Dendritic cell treated with granulocyte-macrophage colony-stimulating factor and Interleukin-4, amounts not matched to agents 40 ng/mL and 50 ng/mL, for 4 days (primary cell): Measurements from ENCODE around the gene CBLN4.

Experiments used
- H3K27ac Mint-ChIP-seq: one replicate; pipeline ENCODE4 v1.8.0; 2022; ENCODE audit warnings: mild to moderate bottlenecking, mixed read lengths
- H3K27me3 Mint-ChIP-seq: one replicate; pipeline ENCODE4 v1.8.0; 2022; ENCODE audit warnings: mild to moderate bottlenecking, mixed read lengths
- H3K36me3 Mint-ChIP-seq: one replicate; pipeline ENCODE4 v1.8.0; 2022; ENCODE audit warnings: low read depth, mixed read lengths
- H3K4me1 Mint-ChIP-seq: one replicate; pipeline ENCODE4 v1.8.0; 2022; ENCODE audit warnings: low read depth, mixed read lengths
- H3K4me3 Mint-ChIP-seq: one replicate; pipeline ENCODE4 v1.8.0; 2022; ENCODE audit warnings: mild to moderate bottlenecking, moderate library complexity, mixed read lengths
- H3K9me3 Mint-ChIP-seq: one replicate; pipeline ENCODE4 v1.8.0; 2022; ENCODE audit warnings: mixed read lengths
- intact Hi-C: fragments of 100-400 bp; cut with micrococcal nuclease; formaldehyde crosslinking; loops from one replicate; pipeline ENCODE4 v1.15.0; 2022

Gene CBLN4

DNA sequence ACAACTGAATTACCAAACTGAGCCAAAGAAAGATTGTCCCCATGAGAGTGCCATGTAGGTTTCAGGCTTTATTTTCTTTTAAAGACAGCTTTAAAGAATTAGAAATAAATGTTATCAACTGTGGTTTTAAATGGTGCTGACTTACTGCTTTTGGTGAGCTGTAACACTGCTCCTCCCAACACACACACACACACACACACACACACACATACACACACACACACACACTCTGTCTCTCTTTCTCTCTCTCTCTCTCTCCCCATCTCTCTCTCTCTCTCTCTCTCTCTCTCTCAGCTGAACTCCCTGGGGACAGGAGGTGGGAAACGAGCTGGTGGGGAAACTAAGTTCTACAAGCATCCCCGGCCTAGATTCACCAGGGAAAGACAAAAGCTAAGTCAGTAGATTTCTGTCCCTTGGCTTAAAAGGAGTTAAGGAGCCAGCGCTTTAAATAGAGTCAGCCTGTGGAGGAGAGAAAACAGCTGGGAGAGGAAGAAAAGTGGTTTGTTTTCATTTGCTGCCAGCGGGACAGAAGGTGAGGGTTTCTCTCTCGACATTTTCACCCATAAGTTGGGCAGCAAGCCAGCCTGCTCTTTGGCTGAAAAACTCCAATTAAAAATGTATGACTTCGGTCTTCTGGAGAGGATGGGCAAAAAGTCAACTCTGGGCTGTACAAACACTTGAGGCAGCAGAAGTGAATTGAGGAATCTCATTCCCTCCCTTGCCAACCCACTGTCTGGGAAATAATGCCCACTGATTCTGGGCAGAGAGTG, 27.4 kb downstream of the CBLN4 start:
- intact Hi-C loops, result no loop called here
- Mint-ChIP-seq H3K4me1 (no peaks in the 10 kb centered on the region), H3K27ac (no peak overlapping the region), H3K27me3 (no peaks in the 10 kb centered on the region), H3K9me3 (peaks cover 11% of the 10 kb centered on the region), H3K4me3 (no peak overlapping the region), H3K36me3 (no peaks in the 10 kb centered on the region)

DNA sequence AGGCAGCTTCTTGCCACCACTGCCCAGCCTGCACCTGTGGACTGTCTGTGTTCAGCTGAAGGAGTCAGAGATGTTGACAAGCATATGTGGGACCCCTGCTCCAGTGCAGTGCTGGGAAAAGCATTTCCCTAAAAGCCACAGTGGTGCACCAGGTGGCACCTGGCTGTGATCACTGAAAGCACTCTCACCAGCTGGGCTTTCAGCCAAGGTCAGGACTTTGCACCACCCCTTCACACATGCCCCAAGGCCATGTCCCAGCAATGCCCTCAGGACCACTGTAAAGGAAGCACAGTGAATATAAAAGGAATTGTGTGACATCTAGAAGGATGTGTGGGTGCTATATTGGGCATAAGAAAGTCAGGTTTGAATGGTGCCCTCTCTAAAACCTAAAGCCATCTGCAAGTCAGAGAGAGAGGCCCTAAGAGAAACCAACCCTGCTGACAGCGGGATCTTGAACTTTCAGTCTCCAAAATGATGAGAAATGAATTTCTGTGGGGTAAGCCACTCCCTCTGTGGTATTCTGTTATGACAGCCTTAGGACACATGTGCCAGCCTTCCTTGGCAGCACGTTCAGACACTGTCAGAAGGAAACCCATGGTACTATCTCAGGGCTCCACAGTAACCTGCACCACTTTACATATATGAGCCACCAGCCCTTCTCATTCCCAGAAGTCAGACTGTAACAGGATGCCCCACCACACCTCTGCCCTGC, 30.7 kb downstream of the CBLN4 start:
- Mint-ChIP-seq H3K27ac (no peak overlapping the region), H3K4me1 (no peaks in the 10 kb centered on the region)
- intact Hi-C loops, result no loop called here

DNA sequence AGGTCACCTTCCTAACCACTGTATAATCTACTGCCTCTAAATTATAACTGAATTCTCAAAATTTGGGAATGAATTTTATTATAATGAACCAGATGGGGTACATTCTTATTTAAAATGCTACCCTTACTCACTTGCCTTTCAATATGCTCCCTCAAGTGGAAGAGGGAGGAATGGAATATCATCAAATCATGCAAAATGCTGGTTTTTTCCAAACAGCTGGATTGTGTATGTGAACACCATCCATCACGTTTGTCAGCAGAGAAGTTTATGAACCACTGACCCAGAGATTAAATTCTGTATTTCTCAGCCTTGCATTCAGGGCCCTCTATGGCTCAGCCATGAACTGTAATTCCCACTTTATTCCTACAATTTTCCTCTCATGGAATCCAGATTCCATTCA, 40.5 kb downstream of the CBLN4 start:
- Mint-ChIP-seq H3K4me1 (no peaks in the 10 kb centered on the region), H3K4me3 (no peak overlapping the region), H3K27me3 (no peaks in the 10 kb centered on the region), H3K27ac (no peak overlapping the region), H3K36me3 (no peaks in the 10 kb centered on the region), H3K9me3 (peaks cover 48% of the 10 kb centered on the region)
- intact Hi-C loops, result no loop called here

More for the DNA sequence above, 30.7 kb downstream of the CBLN4 start:
- H3K4me3 Mint-ChIP-seq, result no peak overlapping the region
- H3K36me3 Mint-ChIP-seq, result no peaks in the 10 kb centered on the region
- H3K27me3 Mint-ChIP-seq, result no peaks in the 10 kb centered on the region
- peaks cover 2% of the 10 kb centered on the region for H3K9me3 Mint-ChIP-seq

DNA sequence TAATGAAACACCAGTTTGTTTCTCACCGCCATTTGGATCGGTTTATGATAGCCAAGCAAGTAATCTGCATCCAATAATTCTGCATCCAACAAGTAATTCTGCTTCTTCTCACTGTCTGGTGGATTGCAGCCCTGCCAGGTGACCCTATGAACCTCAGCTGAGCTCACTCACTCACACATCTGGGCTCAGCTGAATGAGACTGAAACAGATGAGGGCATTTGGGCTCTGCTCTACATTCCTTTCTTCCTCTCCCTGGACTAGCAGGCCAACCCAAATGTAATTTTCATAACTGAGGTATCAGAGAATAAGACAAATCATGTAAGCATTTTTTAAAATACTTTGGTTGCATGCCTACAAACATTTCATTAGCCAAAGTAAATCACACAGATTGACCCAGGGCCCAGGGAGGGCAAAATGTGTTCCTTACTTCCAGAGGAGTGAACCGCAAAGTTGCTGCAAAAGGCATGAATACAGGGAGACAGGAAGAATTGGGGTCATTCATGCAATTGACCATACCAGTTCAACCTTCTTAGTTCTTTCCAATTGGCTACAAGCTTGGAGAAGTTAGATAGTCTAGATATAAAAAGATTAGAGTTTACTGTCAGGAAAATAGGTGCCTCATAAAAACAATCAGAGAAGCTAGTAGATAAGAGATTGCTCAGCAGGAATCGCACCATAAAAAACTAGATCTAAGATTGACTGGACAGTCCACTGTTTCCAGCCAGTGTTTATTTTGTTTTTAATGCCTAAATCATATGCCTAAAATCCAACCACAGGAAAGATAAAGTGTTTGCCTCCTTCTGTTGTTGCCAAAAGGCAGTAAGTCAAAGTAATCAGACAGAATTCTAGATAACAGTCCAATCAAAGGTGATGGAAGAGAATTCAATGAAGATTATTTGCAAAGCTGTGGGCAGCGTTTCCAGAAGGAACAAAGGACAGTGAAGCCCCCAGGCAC, 43.7 kb downstream of the CBLN4 start:
- Mint-ChIP-seq H3K36me3 (no peaks in the 10 kb centered on the region), H3K4me3 (no peak overlapping the region), H3K27me3 (no peaks in the 10 kb centered on the region), H3K4me1 (no peaks in the 10 kb centered on the region), H3K9me3 (peaks cover 38% of the 10 kb centered on the region), H3K27ac (no peak overlapping the region)
- intact Hi-C loops, result no loop called here

DNA sequence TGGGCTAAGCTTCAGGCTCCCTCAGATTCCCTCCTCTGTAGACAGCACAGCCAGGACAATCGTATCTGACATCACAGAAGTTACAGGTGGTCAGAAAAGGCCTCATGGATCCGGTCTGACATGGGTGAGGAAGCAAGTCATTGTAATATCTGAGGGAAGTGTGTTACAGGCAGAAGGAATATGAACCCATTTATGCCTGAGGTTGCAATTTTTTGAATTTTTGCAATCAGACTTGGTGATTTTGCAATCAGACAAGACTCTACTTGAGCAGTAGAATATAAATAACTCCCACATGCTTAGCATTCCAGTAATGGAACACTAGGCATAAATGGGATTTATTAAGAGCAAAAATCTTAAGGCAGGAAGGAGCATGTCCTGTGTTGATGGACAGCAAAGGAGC, 52.1 kb downstream of the CBLN4 start:
- Mint-ChIP-seq H3K27me3 (no peaks in the 10 kb centered on the region), H3K4me1 (no peaks in the 10 kb centered on the region), H3K27ac (no peak overlapping the region), H3K9me3 (peaks cover 9% of the 10 kb centered on the region), H3K36me3 (no peaks in the 10 kb centered on the region), H3K4me3 (no peak overlapping the region)
- intact Hi-C loops, result no loop called here

DNA sequence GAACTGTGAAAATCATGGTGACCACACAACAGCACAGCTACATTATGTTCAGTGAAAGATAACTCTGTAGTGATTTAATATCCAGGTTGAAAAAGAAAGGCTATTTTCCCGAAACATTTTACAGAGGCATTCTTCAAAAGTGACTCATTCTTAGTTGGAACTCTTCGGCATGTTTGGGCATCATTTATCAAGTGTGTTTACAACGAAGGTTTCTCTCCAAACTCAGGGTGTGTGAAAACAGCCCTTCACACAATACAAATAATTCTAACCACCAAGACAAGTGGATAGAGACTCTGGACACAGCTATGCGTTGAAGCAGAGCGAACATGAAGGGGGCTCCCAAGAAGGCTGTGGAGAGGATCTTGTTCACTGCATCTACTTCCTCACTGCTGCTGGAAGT, 57.6 kb downstream of the CBLN4 start:
- Mint-ChIP-seq H3K27me3 (no peaks in the 10 kb centered on the region), H3K4me1 (no peaks in the 10 kb centered on the region), H3K4me3 (no peak overlapping the region), H3K9me3 (peaks cover 41% of the 10 kb centered on the region), H3K36me3 (no peaks in the 10 kb centered on the region), H3K27ac (no peak overlapping the region)
- intact Hi-C loops, result no loop called here
